ENCODE measurements around the gene LBX1. TPM values are rescaled to one million over a fixed set of nuclear protein-coding genes. Genes with fewer than 3 reads are reported as not detected.

LBX1 gene
- total and polyA plus RNA-seq, 2 donors (not counting 1 experiment from before 2014, with no cell fraction given) = not detected

DNA sequence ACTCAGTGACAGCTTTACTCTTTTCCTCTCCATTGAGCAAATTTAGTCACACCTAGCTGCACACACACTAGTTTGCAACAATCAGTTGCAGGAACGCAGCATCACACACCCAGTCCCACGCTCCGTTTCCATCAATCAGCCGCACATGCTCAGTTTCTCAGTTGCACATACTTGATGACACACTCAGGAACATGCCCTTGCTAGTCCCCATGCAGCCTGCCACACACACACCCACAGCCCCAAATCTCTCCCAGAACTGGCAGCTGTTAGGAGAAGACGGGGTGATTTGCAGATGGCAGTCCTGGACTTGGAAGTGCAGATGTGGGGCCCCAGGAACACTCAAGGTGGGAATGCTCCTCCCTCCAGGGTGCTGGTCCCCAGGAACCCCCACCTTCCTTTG is 7.7 kb downstream of the LBX1 start:
- intact Hi-C loops (cut with micrococcal nuclease) = loop anchor here (5.0 to 10.0 kb wide), 2 partner anchors 89 to 477 kb away; partner anchors contain the start of genes PAX2 and TLX1
- H3K4me1 ChIP-seq (ENCODE audit: control insufficient read depth in 2 of 2, insufficient read depth in 2 of 2, low read length in 2 of 2) = peaks cover 51 to 69% of the 10 kb centered on the region in 2 donors
- no peak overlapping the region for H2AFZ ChIP-seq (ENCODE audit: insufficient read depth, low read depth, low read length, poor library complexity, severe bottlenecking)
- Mint-ChIP-seq H3K27me3 (peaks cover 74% of the 10 kb centered on the region), H3K4me3 (no peak overlapping the region), H3K9me3 (ENCODE audit: insufficient read depth) (no peaks in the 10 kb centered on the region), H3K27ac (no peak overlapping the region), H3K4me1 (peaks cover 53% of the 10 kb centered on the region)
- TF ChIP-seq EZH2 (IDR thresholded peaks at IDR 0.05; ENCODE audit: borderline replicate concordance, insufficient read depth, low read depth, low read length, poor library complexity, severe bottlenecking) = no peak
- TF ChIP-seq, protein P1, sequence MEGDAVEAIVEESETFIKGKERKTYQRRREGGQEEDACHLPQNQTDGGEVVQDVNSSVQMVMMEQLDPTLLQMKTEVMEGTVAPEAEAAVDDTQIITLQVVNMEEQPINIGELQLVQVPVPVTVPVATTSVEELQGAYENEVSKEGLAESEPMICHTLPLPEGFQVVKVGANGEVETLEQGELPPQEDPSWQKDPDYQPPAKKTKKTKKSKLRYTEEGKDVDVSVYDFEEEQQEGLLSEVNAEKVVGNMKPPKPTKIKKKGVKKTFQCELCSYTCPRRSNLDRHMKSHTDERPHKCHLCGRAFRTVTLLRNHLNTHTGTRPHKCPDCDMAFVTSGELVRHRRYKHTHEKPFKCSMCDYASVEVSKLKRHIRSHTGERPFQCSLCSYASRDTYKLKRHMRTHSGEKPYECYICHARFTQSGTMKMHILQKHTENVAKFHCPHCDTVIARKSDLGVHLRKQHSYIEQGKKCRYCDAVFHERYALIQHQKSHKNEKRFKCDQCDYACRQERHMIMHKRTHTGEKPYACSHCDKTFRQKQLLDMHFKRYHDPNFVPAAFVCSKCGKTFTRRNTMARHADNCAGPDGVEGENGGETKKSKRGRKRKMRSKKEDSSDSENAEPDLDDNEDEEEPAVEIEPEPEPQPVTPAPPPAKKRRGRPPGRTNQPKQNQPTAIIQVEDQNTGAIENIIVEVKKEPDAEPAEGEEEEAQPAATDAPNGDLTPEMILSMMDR (IDR thresholded peaks at IDR 0.05) = no peak
- ChIA-PET POLR2A (no interaction called here), CTCF (interaction anchor here (0.6 to 1.5 kb wide), 5 partner anchors 9 to 560 kb away, joined by 3 to 5 read pairs (median 3); no protein-coding TSS in a partner anchor)
- H3K9me3 ChIP-seq (ENCODE audit: control extremely low read depth in 1 of 3, control insufficient read depth in 2 of 3, insufficient read depth in 1 of 3, low read length in 2 of 3) = peaks cover 0 to 62% (median 6%) of the 10 kb centered on the region in 3 donors
- no peak overlapping the region for H3K4me3 ChIP-seq (ENCODE audit: control extremely low read depth in 1 of 5, extremely low read depth in 1 of 5, insufficient read depth in 1 of 5, low read depth in 2 of 5, low read length in 4 of 5)
- H3K79me2 ChIP-seq (ENCODE audit: control insufficient read depth, insufficient read depth, low read length) = no peaks in the 10 kb centered on the region
- no peak for DNase-seq
- ATAC-seq (ENCODE audit: low read depth) = no peak
- no peak overlapping the region for H3K9ac ChIP-seq (ENCODE audit: low read length)
- no peak overlapping the region for H3K4me2 ChIP-seq (replicated peaks; ENCODE audit: low read depth, low read length, poor library complexity, severe bottlenecking)
- no peaks in the 10 kb centered on the region for H3K36me3 ChIP-seq (replicated peaks in 1 of 2; ENCODE audit: control extremely low read depth in 1 of 2, control insufficient read depth in 1 of 2, extremely low read depth in 1 of 2, insufficient read depth in 2 of 2, low read length in 1 of 2)
- WGBS (ENCODE audit: insufficient coverage) = 28% methylated on average over 4 of the region's 5 CpGs
- H4K20me1 ChIP-seq (ENCODE audit: control insufficient read depth, insufficient read depth, low read length, poor library complexity, severe bottlenecking) = peaks cover 6% of the 10 kb centered on the region
- H3K27ac ChIP-seq (ENCODE audit: low read length in 2 of 2) = no peak overlapping the region
- H3K27me3 ChIP-seq (replicated peaks in 1 of 4; ENCODE audit: control extremely low read depth in 1 of 4, control insufficient read depth in 3 of 4, insufficient read depth in 4 of 4, low read length in 3 of 4) = peaks cover 0 to 93% (median 83%) of the 10 kb centered on the region in 4 experiments

DNA sequence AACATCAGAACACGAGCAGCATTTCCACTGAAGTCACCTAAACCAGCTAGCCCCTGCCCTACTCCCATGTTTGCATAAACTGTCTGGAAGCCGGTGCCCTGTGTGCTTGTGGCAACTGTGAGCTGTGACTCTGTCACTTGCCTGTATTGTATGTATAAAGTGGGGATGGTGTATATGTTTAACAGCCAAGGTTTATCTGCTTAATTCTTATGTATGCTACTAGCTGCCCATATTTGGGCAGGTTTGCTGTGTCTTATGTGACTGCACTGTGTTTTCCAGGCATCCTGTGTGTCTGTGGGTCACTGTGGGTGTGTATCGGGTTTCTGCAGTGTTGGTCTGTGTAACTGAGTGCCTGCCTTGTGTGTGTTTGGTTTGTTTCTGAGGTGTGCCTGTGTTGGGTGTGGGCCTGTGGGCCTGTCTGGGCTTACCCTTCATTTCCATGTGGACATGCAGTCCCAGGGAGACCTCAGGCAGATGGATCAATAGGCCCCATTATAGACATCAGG is 9.3 kb downstream of the LBX1 start:
- H3K36me3 ChIP-seq (replicated peaks in 1 of 2; ENCODE audit: control extremely low read depth in 1 of 2, control insufficient read depth in 1 of 2, extremely low read depth in 1 of 2, insufficient read depth in 2 of 2, low read length in 1 of 2) = no peaks in the 10 kb centered on the region
- H3K9me3 Mint-ChIP-seq (ENCODE audit: insufficient read depth) = no peaks in the 10 kb centered on the region
- intact Hi-C loops (cut with micrococcal nuclease) = loop anchor here (5.0 to 10.0 kb wide), 3 partner anchors 88 to 785 kb away; partner anchors contain the start of genes PAX2 and TLX1
- peaks cover 0 to 63% (median 5%) of the 10 kb centered on the region in 3 donors for H3K9me3 ChIP-seq (ENCODE audit: control extremely low read depth in 1 of 3, control insufficient read depth in 2 of 3, insufficient read depth in 1 of 3, low read length in 2 of 3)
- no peak overlapping the region for H3K4me3 Mint-ChIP-seq
- no peak overlapping the region for H3K4me2 ChIP-seq (replicated peaks; ENCODE audit: low read depth, low read length, poor library complexity, severe bottlenecking)
- peak overlapping the region; percentile 4 for H3K27ac Mint-ChIP-seq
- ATAC-seq (ENCODE audit: low read depth) = no peak
- ChIA-PET POLR2A (no interaction called here), CTCF (interaction anchor here (0.6 to 1.9 kb wide), 2 partner anchors 10 to 925 kb away, joined by 4 to 6 read pairs; partner anchors contain the start of gene LBX1)
- H3K4me1 Mint-ChIP-seq = peaks cover 48% of the 10 kb centered on the region
- no peak overlapping the region for H3K27ac ChIP-seq (ENCODE audit: low read length in 2 of 2)
- no peak for TF ChIP-seq EZH2 (IDR thresholded peaks at IDR 0.05; ENCODE audit: borderline replicate concordance, insufficient read depth, low read depth, low read length, poor library complexity, severe bottlenecking)
- TF ChIP-seq, protein P1 (IDR thresholded peaks at IDR 0.05) = no peak
- peaks cover 69% of the 10 kb centered on the region for H3K27me3 Mint-ChIP-seq
- no peak overlapping the region for H2AFZ ChIP-seq (ENCODE audit: insufficient read depth, low read depth, low read length, poor library complexity, severe bottlenecking)
- H3K4me1 ChIP-seq (ENCODE audit: control insufficient read depth in 2 of 2, insufficient read depth in 2 of 2, low read length in 2 of 2) = peaks cover 51 to 69% of the 10 kb centered on the region in 2 donors
- WGBS (ENCODE audit: insufficient coverage) = 75% methylated on average over 1 of the region's 3 CpGs
- H4K20me1 ChIP-seq (ENCODE audit: control insufficient read depth, insufficient read depth, low read length, poor library complexity, severe bottlenecking) = peaks cover 6% of the 10 kb centered on the region
- peaks cover 0 to 93% (median 78%) of the 10 kb centered on the region in 4 experiments for H3K27me3 ChIP-seq (replicated peaks in 1 of 4; ENCODE audit: control extremely low read depth in 1 of 4, control insufficient read depth in 3 of 4, insufficient read depth in 4 of 4, low read length in 3 of 4)
- no peak overlapping the region for H3K9ac ChIP-seq (ENCODE audit: low read length)
- no peaks in the 10 kb centered on the region for H3K79me2 ChIP-seq (ENCODE audit: control insufficient read depth, insufficient read depth, low read length)
- DNase-seq = no peak
- H3K4me3 ChIP-seq (ENCODE audit: control extremely low read depth in 1 of 5, extremely low read depth in 1 of 5, insufficient read depth in 1 of 5, low read depth in 2 of 5, low read length in 4 of 5) = no peak overlapping the region
